PC-3 (cell line): Measurements from ENCODE around the gene ERI3. TPM values are rescaled to one million over a fixed set of nuclear protein-coding genes. Genes with fewer than 3 reads are reported as not detected.

ENCODE experiments used
- ATAC-seq: fragments of 200-7000 bp; cut with Tn5 transposase; 2 replicates; pipeline ENCODE4 v1.9.1; 2020; ENCODE audit warnings: mild to moderate bottlenecking, moderate library complexity
- BruUV-seq: library from RNA; stranded (reverse); fragments of 400-500 nt; replicated peaks from 2 replicates; lab custom pipeline; 2021; lab: Mats Ljungman, UMichigan
- CTCF ChIA-PET: fragments of 300-600 bp; sonication (Branson Sonifier 250); formaldehyde crosslinking; loops from one replicate; lab custom pipeline; 2022; ENCODE audit warnings: antibody characterized with exemption; lab: Charles Lee
- POLR2A ChIA-PET: fragments of 300-600 bp; sonication (Branson Sonifier 250); formaldehyde crosslinking; loops from one replicate; lab custom pipeline; 2022; ENCODE audit warnings: antibody characterized with exemption; ENCODE audit not compliant: unreplicated experiment; lab: Charles Lee
- DNase-seq: peaks from one replicate; pipeline ENCODE4 v3.0.0-alpha.2; 2015
- H2AFZ ChIP-seq: fragments of 300-600 bp; sonication (generic); 2 replicates; pipeline ENCODE4 v1.6.0; 2016; ENCODE audit warnings: antibody characterized with exemption, low read length
- H3F3A ChIP-seq: fragments of 300-600 bp; sonication (generic); one replicate; pipeline ENCODE4 v1.6.0; 2017; ENCODE audit warnings: antibody characterized with exemption, low read length, control low read depth, mild to moderate bottlenecking; ENCODE audit not compliant: unreplicated experiment
- H3K27ac ChIP-seq: fragments of 300-600 bp; sonication (generic); 2 replicates; pipeline ENCODE4 v1.5.1; 2016; ENCODE audit warnings: mild to moderate bottlenecking, low read length
- H3K27me3 ChIP-seq: fragments of 300-600 bp; sonication (generic); 2 replicates; pipeline ENCODE4 v1.6.1; 2016; ENCODE audit warnings: low read length, mixed read lengths
- H3K36me3 ChIP-seq: fragments of 300-600 bp; sonication (generic); 2 replicates; pipeline ENCODE4 v1.6.1; 2016; ENCODE audit warnings: low read depth, mixed run types, low read length, mixed read lengths
- H3K4me1 ChIP-seq: fragments of 300-600 bp; sonication (generic); 2 replicates; pipeline ENCODE4 v1.5.1; 2016; ENCODE audit warnings: low read length; ENCODE audit not compliant: insufficient read depth
- H3K4me2 ChIP-seq: fragments of 300-600 bp; sonication (generic); 2 replicates; pipeline ENCODE4 v1.6.0; 2016; ENCODE audit warnings: low read length
- H3K4me3 ChIP-seq: fragments of 300-600 bp; sonication (generic); 2 replicates; pipeline ENCODE4 v1.5.1; 2016; ENCODE audit warnings: mild to moderate bottlenecking, low read length, mixed read lengths
- H3K79me2 ChIP-seq: fragments of 300-600 bp; sonication (generic); 2 replicates; pipeline ENCODE4 v1.6.1; 2017; ENCODE audit warnings: low read length, mixed read lengths
- H3K9ac ChIP-seq: fragments of 300-600 bp; sonication (generic); 2 replicates; pipeline ENCODE4 v1.6.0; 2016; ENCODE audit warnings: mild to moderate bottlenecking, low read length
- H3K9me2 ChIP-seq: fragments of 300-600 bp; sonication (generic); replicated peaks from 2 replicates; pipeline ENCODE4 v1.6.1; 2016; ENCODE audit warnings: mixed run types, low read length, mixed read lengths
- H3K9me3 ChIP-seq: fragments of 300-600 bp; sonication (generic); 2 replicates; pipeline ENCODE4 v1.6.1; 2016; ENCODE audit warnings: low read length, mixed read lengths
- H4K20me1 ChIP-seq: fragments of 300-600 bp; sonication (generic); 2 replicates; pipeline ENCODE4 v1.6.1; 2016; ENCODE audit warnings: low read length, mixed read lengths
- CTCF ChIP-seq: fragments of 300-600 bp; sonication (generic); conservative IDR thresholded peaks from 2 replicates; pipeline ENCODE4 v1.5.1; 2017; ENCODE audit warnings: antibody characterized with exemption, low read depth, mild to moderate bottlenecking, low read length
- EZH2 ChIP-seq: fragments of 300-600 bp; sonication (generic); IDR thresholded peaks from one replicate; pipeline ENCODE4 v1.6.1; 2017; ENCODE audit warnings: antibody characterized with exemption, mild to moderate bottlenecking, low read length; ENCODE audit not compliant: unreplicated experiment
- EZH2phosphoT487 ChIP-seq: fragments of 300-600 bp; sonication (generic); IDR thresholded peaks from 2 replicates; pipeline ENCODE4 v1.6.1; 2018; ENCODE audit warnings: mild to moderate bottlenecking, antibody characterized with exemption, low read length, borderline replicate concordance
- intact Hi-C: fragments of 100-400 bp; cut with micrococcal nuclease; formaldehyde crosslinking; loops from 2 replicates; pipeline ENCODE4 v1.9.0; 2023
- total RNA-seq: library from RNA; depleted of rRNA; stranded (reverse); fragments of >200 nt; gene quantifications from 2 replicates; pipeline ENCODE4 v1.2.3, GENCODE V29; 2014

ERI3 gene
- total RNA-seq, 1 experiment from 2014 or later = 138 TPM

GRCh38 chr1:44346184-44346583 lies 8.9 kb downstream of the ERI3 start:
- Histone ChIP-seq H3K27ac (no peak overlapping the region), H3K4me2 (no peak overlapping the region), H3K79me2 (peaks cover 84% of the 10 kb centered on the region), H3K9me3 (no peaks in the 10 kb centered on the region), H3F3A (no peaks in the 10 kb centered on the region), H3K9me2 (no peaks in the 10 kb centered on the region), H4K20me1 (peaks cover 18% of the 10 kb centered on the region; the same call in 1 of the 2 replicates), H3K4me3 (no peak overlapping the region), H3K36me3 (peaks cover 2% of the 10 kb centered on the region; the same call in 1 of the 2 replicates), H2AFZ (no peak overlapping the region), H3K9ac (no peak overlapping the region), H3K27me3 (no peaks in the 10 kb centered on the region), H3K4me1 (peaks cover 10% of the 10 kb centered on the region)
- ATAC-seq (no peak), DNase-seq (no peak)
- TF ChIP-seq EZH2 (no peak), CTCF (no peak), EZH2phosphoT487 (no peak)
- POLR2A ChIA-PET = interaction anchor here (0.6 kb wide), 1 partner anchor 15 kb away, joined by 4 read pairs; no protein-coding TSS in a partner anchor
- CTCF ChIA-PET = no interaction called here
- BruUV-seq = no TSS peak
- intact Hi-C loops = no loop called here

GRCh38 chr1:44345187-44345775 lies 9.8 kb downstream of the ERI3 start:
- peaks cover 8% of the 10 kb centered on the region for H3K36me3 ChIP-seq
- no TSS peak for BruUV-seq
- no peak overlapping the region for H3K4me3 ChIP-seq
- no peaks in the 10 kb centered on the region for H3K9me2 ChIP-seq
- H3K9me3 ChIP-seq = no peaks in the 10 kb centered on the region
- no peak overlapping the region for H3K9ac ChIP-seq
- H3F3A ChIP-seq = no peaks in the 10 kb centered on the region
- no peak for DNase-seq
- intact Hi-C loops = no loop called here
- H3K27me3 ChIP-seq = no peaks in the 10 kb centered on the region
- ChIA-PET POLR2A (interaction anchor here (0.6 kb wide), 1 partner anchor 1529 kb away, joined by 3 read pairs; no protein-coding TSS in a partner anchor), CTCF (no interaction called here)
- peaks cover 10% of the 10 kb centered on the region for H3K4me1 ChIP-seq
- no peak overlapping the region for H2AFZ ChIP-seq
- peaks cover 18% of the 10 kb centered on the region; the same call in 1 of the 2 replicates for H4K20me1 ChIP-seq
- no peak overlapping the region for H3K27ac ChIP-seq
- no peak overlapping the region for H3K4me2 ChIP-seq
- peaks cover 87% of the 10 kb centered on the region for H3K79me2 ChIP-seq
- no peak for TF ChIP-seq CTCF
- TF ChIP-seq EZH2phosphoT487 = no peak
- no peak for TF ChIP-seq EZH2
- ATAC-seq = no peak

- Histone ChIP-seq H3F3A (no peaks in the 10 kb centered on the region), H3K9me3 (no peaks in the 10 kb centered on the region), H3K4me3 (no peak overlapping the region), H2AFZ (no peak overlapping the region), H3K27me3 (no peaks in the 10 kb centered on the region), H3K4me1 (no peaks in the 10 kb centered on the region), H3K27ac (no peak overlapping the region), H3K79me2 (peaks cover 47% of the 10 kb centered on the region), H4K20me1 (0 out of 2 replicates have a peak, but pooled peaks cover 7% of the 10 kb centered on the region), H3K36me3 (peaks cover 35% of the 10 kb centered on the region), H3K9ac (no peak overlapping the region), H3K9me2 (no peaks in the 10 kb centered on the region), H3K4me2 (no peak overlapping the region)
- ChIA-PET POLR2A (no interaction called here), CTCF (no interaction called here)
- intact Hi-C loops = no loop called here
- BruUV-seq = no TSS peak
- no peak for TF ChIP-seq CTCF
- no peak for TF ChIP-seq EZH2
- TF ChIP-seq EZH2phosphoT487 = no peak
- ATAC-seq (no peak), DNase-seq (no peak)
Observed at GRCh38 chr1:44339731-44340130, 15.3 kb downstream of the ERI3 start.
